Neural crest cell (in vitro differentiated cells): ENCODE data around the gene ZNF581. TPM values are rescaled to one million over a fixed set of nuclear protein-coding genes. Genes with fewer than 3 reads are reported as not detected.

Experiments used
- DNase-seq: peaks from one replicate; pipeline ENCODE4 v3.0.0; 2021; ENCODE audit warnings: low read depth, mixed read lengths, low spot score
- H3K27ac Mint-ChIP-seq: one replicate; pipeline ENCODE4 v1.8.0; 2021; ENCODE audit warnings: mild to moderate bottlenecking, mixed read lengths; ENCODE audit not compliant: unreplicated experiment
- H3K27me3 Mint-ChIP-seq: 2 replicates; pipeline ENCODE4 v1.8.0; 2021; ENCODE audit warnings: low read depth, mild to moderate bottlenecking, mixed read lengths
- H3K36me3 Mint-ChIP-seq: 2 replicates; pipeline ENCODE4 v1.8.0; 2021; ENCODE audit warnings: low read depth, mild to moderate bottlenecking, mixed read lengths
- H3K4me1 Mint-ChIP-seq: 2 replicates; pipeline ENCODE4 v1.8.0; 2021; ENCODE audit warnings: mixed read lengths
- H3K4me3 Mint-ChIP-seq: one replicate; pipeline ENCODE4 v1.8.0; 2021; ENCODE audit warnings: mild to moderate bottlenecking, mixed read lengths
- H3K9me3 Mint-ChIP-seq: 2 replicates; pipeline ENCODE4 v1.8.0; 2021; ENCODE audit warnings: mixed read lengths
- CTCF ChIP-seq: fragments of 200-600 bp; sonication (generic); conservative IDR thresholded peaks from 2 replicates; pipeline ENCODE4 v1.5.0; 2021; ENCODE audit warnings: antibody characterized with exemption, mild to moderate bottlenecking
- total RNA-seq: library from RNA; stranded (reverse); gene quantifications from 2 replicates; pipeline ENCODE4 v1.2.1, GENCODE V29; 2021

Gene ZNF581
- total RNA-seq, 1 donor from 2014 or later, result 40.8 TPM

DNA sequence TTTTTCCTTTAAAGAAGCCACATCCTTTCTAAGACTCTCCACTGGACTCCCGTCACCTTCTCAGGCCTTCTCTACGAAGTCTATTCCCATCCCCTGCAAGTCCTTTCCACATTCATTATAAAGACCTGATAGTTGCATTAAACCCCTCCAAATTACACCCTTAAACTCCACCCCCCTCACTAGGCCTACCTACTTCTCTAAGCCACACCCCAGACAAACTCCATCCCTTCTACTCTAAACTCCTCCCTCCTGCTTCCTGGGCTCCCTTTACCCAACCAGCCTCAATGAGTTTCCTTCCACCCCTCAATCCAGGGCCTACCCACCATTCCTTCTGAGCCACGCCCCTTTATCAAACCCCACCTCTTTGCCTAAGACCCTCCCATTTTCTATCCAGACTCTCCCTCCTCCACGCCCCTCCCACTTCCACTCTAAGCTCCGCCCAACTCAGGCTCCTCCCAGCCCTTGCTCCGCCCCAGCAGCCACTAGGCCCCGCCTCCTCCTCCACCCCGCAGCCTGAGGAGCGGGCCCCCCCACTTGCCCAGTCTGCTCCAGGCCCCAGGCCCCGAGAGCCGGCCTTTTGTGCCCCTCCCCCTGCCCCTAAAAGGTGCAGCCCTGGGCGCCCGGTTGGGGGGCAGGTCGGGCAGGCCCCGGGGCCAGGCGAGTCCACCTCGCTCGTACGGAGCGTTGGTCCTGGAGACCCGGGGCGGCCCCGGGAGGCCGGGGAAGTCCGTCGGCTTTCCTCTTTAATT lies 44.6 kb upstream of the ZNF581 start:
- H3K4me3 Mint-ChIP-seq, result peak overlapping the region; percentile 98
- H3K27me3 Mint-ChIP-seq, result no peaks in the 10 kb centered on the region
- no peak overlapping the region for H3K27ac Mint-ChIP-seq
- peak; percentile 98 for DNase-seq
- H3K4me1 Mint-ChIP-seq, result peaks cover 20% of the 10 kb centered on the region
- peaks cover 5% of the 10 kb centered on the region for H3K9me3 Mint-ChIP-seq
- peaks cover 28% of the 10 kb centered on the region for H3K36me3 Mint-ChIP-seq
- no peak for TF ChIP-seq CTCF

DNA sequence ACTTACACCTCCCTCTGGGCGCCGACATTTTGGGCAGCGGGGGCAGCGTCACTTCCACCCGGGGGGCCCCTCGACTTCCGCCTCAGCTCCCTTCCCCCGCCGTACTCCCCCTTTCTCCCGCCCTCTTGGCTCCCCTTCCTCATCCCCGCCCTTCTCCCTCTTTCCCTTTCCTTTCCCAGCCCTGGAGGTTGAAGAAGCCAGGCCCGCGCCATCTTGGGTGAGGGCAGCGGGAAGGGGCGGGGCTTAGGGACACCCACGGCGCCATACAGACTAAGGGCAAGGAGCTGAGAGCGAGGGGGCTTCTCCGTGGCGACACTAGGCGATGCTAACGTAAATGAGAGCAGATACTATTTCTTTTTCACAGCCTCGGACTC lies 44.0 kb upstream of the ZNF581 start, which contains the start of gene FIZ1:
Gene FIZ1, minus strand, starts transcription at position 50 of the 374 bp plus-strand sequence. CDS start 1,652 bp downstream, outside the sequence.
- peaks cover 28% of the 10 kb centered on the region for H3K36me3 Mint-ChIP-seq
- peaks cover 21% of the 10 kb centered on the region for H3K4me1 Mint-ChIP-seq
- H3K27ac Mint-ChIP-seq, result peak within 1 kb of the TSS; percentile 100
- DNase-seq, result peak; percentile 98
- H3K9me3 Mint-ChIP-seq, result peaks cover 5% of the 10 kb centered on the region
- peak within 1 kb of the TSS; percentile 98 for H3K4me3 Mint-ChIP-seq
- no peaks in the 10 kb centered on the region for H3K27me3 Mint-ChIP-seq
- TF ChIP-seq CTCF, result no peak

DNA sequence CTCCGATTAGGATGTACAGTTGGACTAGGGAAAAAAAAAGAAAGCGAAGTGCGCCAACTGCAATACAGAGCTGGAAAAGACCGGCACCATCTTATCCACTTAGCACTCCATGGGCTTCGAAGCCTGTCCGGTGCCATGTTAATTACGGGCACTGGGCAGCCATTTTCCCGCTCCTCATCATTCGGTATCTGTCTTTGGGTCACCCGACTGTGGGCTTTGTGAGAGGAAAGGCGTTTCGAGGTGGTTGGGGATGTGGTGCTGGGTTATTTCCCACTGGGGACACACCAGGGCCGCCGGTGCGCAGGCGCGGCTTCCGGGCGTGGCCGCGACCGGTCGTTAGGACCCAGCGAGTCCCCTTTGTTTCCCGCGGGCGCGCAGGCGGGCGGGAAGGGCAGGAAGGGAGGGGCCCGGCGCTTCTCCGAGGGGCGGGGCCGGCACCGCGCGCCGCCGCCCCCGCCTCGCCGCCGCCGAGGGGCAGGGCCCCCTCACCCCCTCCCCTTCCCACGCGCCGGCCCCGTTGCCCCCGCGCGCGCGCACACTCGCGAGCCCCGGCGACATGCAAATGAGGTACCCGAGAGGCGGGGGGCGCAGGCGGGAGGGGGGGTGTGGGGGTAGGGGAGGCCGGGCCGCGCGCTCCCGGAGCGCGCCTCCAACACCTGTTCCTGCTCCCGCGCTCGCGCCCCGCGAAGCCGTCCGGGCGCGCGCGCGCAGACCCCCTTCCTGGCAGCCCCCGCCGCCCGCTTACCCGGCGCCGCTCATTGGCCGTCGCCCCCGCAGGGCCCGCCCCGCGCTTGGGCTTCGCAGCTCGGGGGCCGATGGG lies 43.4 kb upstream of the ZNF581 start, which contains the start of gene ZNF524:
Gene ZNF524, plus strand, starts transcription at position 447 of the 820 bp plus-strand sequence. CDS start 1,825 bp downstream, outside the sequence.
- Mint-ChIP-seq H3K27me3 (no peaks in the 10 kb centered on the region), H3K4me1 (peaks cover 27% of the 10 kb centered on the region), H3K4me3 (peak within 1 kb of the TSS; percentile 98), H3K36me3 (peaks cover 23% of the 10 kb centered on the region), H3K9me3 (peaks cover 5% of the 10 kb centered on the region), H3K27ac (peak within 1 kb of the TSS; percentile 100)
- DNase-seq, result peak; percentile 74
- no peak for TF ChIP-seq CTCF

GRCh38 chr19:55600662-55601028 lies 42.8 kb upstream of the ZNF581 start:
- no peak for TF ChIP-seq CTCF
- H3K9me3 Mint-ChIP-seq, result peaks cover 5% of the 10 kb centered on the region
- peak overlapping the region; percentile 88 for H3K4me3 Mint-ChIP-seq
- peaks cover 17% of the 10 kb centered on the region for H3K36me3 Mint-ChIP-seq
- no peaks in the 10 kb centered on the region for H3K27me3 Mint-ChIP-seq
- H3K27ac Mint-ChIP-seq, result no peak overlapping the region
- DNase-seq, result no peak
- H3K4me1 Mint-ChIP-seq, result peaks cover 28% of the 10 kb centered on the region

DNA sequence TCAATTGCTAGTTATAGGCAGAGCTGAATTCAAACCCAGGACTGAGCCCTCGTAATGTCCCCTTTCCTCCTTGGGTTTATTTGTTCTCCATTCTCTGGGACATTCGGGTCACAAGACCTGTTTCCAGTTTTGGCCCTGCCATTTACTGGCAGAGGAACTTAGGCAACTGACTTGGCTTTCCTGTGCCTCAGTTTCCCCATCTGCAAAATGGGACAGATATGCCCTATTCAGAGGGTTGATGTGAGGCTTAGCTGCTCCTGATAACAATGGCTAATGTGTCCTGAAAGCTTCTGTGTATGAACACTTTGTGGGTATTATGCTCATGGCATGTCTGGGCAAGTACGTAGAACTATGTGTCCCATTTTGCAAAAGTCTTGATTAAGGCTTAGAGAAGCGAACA lies 42.4 kb upstream of the ZNF581 start:
- Mint-ChIP-seq H3K4me3 (peak overlapping the region; percentile 88), H3K4me1 (peaks cover 31% of the 10 kb centered on the region), H3K27me3 (no peaks in the 10 kb centered on the region), H3K9me3 (peaks cover 5% of the 10 kb centered on the region), H3K36me3 (peaks cover 13% of the 10 kb centered on the region), H3K27ac (no peak overlapping the region)
- DNase-seq, result no peak
- no peak for TF ChIP-seq CTCF
